ENCODE data around the gene SLC47A1.

SLC47A1 gene

DNA sequence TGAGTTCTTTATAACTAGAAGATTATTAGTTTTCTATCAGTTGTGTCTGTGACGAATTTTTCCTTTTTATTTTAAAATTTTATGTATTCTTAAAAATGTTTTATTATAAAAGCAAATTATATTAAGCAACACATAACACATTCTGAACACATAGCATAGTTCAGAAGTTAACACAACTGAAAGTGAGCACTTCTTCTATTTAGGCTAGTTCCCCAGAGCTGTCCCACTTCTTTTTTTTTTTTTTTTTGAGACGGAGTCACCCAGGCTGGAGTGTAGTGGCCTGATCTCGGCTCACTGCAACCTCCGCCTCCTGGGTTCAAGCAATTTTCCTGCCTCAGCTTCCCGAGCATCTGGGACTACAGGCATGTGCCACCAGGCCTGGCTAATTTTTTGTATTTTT is 77.2 kb downstream of the SLC47A1 start:
- no peak for DNase-seq (ENCODE audit: low read depth)

DNA sequence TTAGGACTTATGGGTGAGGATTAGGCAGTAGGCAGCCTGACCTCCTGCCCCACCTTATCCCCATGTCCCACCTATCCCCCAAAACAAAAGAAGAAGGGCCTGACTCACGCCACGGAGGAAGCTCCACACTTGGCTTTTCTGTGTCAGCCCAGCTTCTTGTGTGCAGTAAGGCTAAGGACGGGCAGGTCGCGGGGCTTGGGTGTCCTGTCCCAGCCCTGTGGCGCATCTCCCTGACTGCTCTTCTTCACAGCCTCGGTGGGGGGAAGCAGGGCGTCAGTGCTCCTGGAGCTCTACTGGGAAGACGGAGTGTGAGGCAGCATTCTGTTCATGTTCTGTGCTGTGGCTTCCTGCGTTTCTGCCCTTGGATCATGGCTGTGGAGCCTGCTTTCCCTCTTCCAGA is 80.3 kb downstream of the SLC47A1 start:
- DNase-seq (ENCODE audit: low read depth): no peak

DNA sequence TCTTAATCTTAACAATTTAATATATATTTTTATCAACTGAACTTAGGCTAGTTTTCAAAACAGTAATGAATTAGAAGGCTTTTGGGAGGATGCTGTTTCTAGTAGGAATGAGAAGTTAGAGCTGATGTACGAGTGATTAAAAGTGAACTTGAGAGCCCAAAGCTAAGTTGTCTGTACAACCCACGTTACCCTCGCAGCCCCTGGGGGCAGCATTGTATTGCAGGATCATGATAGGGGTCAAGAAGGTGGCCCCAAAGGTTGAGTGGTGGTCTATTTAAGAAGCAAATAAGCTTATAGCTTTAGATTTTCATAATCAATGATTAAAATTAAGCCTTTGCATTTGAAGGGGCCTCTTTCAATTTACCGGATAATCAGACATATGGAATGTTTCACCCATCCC is 81.2 kb downstream of the SLC47A1 start:
- DNase-seq (ENCODE audit: low read depth): no peak

DNA sequence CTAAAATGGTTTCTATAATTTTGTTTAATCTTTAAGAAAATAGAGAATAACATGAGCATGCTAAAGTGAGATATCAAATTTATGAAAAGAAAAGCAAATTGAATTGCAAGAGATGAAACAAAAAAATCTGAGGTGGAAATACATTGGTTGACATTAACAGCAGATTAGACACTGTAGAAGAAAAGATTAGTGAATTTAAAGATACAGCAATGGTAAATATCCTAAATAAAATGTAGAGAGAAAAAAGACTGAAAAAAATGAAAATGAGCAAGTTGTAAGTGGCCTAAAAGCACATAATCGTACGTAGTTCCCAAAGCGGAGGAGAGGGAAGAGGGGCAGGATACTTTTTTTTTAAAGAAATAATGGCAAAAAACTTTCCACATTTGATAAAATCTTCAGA is 84.4 kb downstream of the SLC47A1 start:
- no peak for DNase-seq (ENCODE audit: low read depth)

DNA sequence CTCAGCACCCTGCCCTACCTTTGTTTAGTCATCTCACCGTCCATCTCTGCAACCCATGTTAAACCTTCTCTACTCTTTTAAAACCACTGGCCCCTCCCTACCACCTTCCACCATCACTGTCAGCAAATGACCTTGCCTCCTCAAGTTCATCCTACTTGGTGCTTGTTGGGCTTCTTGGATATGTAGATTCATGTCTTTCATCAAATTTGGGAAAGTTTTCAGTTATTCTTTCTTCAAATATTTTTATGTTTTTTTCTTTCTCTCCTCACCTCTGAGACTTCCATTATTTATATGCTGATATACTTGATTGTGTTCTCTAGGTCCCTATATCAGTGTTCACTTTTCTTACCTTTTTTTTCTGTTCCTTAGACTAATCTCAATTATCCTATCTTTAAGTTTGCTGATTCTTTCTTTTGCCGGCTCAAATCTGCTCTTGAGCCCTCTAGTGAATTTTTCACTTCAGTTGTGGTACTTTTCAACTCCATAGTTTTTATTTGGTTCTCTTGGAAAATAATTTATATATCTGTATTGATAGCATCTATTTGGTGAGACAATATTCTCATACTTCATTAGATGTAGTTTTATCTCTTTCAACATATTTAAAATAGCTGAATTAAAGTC is 86.2 kb downstream of the SLC47A1 start:
- DNase-seq (ENCODE audit: low read depth): no peak

DNA sequence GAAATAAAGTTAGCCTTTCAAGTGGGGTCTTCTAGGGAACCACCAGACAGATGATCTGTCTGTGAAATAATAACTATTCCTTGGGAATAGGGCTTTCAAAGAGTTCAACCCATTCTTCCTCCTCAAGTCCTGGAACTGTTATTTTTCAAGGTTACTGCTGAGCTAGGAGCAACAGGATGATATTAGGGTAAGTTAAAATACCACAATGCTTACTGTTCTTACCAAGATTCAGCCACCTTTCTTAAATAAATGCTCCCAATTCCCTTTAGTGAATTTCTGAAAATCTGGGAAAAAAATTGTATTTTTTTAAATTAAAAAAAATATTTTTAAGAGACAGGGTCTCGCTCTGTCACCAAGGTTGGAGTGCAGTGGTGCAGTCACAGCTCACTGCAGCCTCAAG is 88.0 kb downstream of the SLC47A1 start:
- no peak for DNase-seq (ENCODE audit: low read depth)

DNA sequence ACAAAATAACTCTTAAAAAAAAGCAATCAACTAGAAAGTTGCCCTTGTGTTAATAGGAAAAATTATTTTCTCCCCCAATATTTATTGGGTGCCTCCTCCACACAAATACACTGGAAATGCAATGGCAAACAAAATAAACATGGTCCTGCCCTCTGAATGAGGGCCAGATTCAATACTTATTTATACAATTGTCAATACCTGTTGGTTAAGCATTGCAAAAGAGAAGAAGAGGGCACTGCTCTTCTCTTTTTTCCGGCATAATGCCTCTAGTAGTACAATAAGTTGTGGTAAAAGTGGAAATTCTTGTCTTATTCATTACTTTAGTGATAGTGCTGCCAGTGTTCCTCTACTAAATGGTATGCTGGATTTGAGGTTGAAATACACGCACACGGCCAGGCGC is 92.4 kb downstream of the SLC47A1 start:
- DNase-seq (ENCODE audit: low read depth): no peak

Measured in CMK (cell line).